Erythroblast (primary cell): ENCODE results near the gene FPR1.

ENCODE experiments used
- DNase-seq, 2 experiments: peaks; one replicate each; lab custom pipeline; 2025; lab: John Stamatoyannopoulos, UW
- GATA1 ChIP-seq: IDR thresholded peaks from 2 replicates; pipeline ENCODE4 v1.6.1; 2011; ENCODE audit warnings: low read depth, mild to moderate bottlenecking, control low read depth, low read length, moderate library complexity
- POLR2A ChIP-seq: IDR thresholded peaks from 2 replicates; pipeline ENCODE4 v1.6.1; 2011; ENCODE audit warnings: mild to moderate bottlenecking, low read length

Gene FPR1, protein sequence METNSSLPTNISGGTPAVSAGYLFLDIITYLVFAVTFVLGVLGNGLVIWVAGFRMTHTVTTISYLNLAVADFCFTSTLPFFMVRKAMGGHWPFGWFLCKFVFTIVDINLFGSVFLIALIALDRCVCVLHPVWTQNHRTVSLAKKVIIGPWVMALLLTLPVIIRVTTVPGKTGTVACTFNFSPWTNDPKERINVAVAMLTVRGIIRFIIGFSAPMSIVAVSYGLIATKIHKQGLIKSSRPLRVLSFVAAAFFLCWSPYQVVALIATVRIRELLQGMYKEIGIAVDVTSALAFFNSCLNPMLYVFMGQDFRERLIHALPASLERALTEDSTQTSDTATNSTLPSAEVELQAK

DNA sequence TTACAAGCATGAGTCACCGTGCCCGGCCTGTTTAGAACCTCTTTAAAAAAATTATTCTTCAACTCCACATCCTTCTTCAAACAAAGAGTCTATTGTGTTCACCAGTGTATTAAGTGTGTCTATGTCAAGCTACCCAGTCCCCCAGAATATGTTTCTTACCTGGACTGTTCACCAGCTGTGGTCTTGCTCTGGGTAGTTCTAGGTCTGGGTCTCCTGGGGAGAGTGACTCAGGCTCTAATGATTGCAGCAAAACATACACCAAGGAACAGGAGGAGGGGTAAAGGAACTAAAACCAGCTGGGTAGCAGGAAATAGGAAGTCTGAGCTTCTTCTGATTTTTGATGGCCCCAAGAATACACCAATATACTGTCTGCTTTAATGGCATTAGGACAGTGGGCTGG, at the start of gene FPR1:
FPR1 (minus strand) TSS at position 224 of the 400 bp plus-strand sequence. CDS start 4,884 bp downstream, outside the sequence.
- TF ChIP-seq GATA1 (no peak), POLR2A (no peak)
- DNase-seq = no peak

DNA sequence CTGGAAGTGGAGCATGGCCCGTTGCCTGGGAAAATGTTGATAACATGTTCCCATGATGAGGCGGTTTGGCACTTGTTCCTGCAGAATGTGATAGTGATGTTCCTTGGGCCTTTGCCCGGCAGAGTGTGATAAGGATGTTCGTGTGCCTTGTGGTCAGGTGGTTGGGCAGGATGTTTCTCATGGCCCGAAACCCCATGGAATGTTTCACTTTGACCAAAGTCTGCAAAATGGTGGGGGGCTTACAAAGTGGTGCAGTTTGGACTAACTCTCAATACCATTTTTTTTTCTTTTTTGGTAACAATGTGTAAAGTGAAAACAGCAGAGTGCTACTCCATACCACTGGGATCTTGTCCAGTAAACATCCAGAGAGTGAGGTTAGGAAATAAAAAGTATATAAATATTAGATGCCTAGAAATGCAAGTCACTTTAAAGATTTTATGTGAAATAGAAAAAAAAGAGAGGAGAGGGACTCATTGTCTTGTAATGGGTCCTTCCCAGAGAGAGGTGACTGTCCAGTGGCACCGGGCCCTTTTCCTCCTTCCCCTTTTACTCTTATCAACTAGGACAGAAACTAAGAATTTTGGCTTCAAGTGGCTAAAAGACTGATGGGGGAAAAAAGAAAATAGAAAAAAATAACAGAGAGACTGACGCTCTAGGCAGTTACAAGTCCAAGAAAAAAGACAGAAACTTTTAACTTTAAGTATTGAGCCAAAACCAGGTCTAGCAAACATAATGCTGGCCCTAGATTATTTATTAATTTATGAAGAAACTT, 49.0 kb upstream of the FPR1 start:
- TF ChIP-seq POLR2A (peak; percentile 37), GATA1 (no peak)
- peak; percentile 70 to 82 for DNase-seq

DNA sequence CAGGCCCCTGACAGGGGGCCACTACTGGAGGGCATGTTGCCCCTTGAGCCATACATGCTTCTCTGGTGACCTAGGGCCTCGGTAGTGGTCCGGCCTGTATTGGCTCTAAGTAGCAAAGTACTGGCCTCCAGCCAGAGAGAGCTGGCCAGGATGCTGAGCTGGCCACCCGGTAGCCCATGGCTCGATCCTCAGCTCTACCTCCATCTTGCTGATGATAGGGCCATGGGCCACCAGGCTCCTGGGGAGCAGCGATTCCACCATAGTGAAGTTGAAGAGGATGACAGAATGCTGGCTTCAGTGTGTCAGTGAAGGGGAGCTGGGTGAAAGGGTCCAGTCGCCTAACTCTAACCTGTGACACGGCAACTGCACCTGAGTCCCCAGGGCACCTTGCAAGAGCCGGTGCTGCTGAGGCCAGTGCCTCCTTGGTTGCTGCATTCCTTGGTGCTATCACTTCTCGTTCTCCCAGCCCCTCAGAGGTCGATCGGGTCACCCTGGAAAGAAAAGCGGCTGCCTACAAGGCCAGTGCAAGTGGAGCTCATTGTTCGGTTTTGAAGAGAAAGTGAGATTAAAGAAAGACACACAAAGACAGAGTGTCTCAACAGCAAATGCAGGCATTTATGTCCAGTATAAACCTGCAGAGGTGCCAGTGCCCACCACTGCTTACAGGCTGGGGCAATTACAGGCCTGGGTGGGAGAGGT, 48.2 kb upstream of the FPR1 start:
- no peak for DNase-seq
- TF ChIP-seq POLR2A (no peak), GATA1 (no peak)

DNA sequence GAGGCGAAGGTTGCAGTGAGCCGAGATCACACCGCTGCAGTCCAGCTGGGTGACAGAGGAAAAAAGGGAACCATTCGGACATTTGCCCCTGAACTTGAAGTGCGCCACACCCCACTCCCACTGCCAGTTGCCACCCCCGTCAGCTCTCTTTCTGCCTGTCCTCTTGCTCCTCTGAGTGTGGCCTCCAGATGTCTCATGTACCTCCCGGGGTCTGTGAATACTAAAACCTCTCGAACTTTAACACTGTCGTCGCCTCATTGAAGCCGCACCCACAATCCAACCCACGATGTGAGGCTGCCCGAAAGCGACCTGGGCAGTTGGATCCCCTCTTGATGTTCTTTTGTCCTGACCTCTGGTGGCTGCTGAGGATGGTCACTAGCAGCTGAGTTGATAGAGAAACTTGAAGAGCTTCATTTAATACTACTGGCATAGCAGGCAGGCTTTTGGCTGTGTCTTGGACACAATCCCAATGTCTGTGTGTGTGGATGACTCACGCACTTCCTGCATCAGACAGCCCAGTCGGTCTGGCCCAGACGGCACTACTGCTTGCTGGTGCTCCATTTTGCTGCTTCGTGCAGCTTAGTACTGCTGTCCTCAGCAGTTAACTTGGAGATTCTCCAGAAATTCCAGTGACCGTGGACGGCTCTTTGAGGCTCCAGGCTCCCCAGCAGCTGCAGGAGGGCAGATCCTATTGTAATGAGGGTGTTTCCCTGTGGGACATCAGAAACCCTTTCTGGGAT, 47.5 kb upstream of the FPR1 start:
- no peak for TF ChIP-seq GATA1
- TF ChIP-seq POLR2A = no peak
- peak in 1 of 2 experiments; percentile 36 for DNase-seq

DNA sequence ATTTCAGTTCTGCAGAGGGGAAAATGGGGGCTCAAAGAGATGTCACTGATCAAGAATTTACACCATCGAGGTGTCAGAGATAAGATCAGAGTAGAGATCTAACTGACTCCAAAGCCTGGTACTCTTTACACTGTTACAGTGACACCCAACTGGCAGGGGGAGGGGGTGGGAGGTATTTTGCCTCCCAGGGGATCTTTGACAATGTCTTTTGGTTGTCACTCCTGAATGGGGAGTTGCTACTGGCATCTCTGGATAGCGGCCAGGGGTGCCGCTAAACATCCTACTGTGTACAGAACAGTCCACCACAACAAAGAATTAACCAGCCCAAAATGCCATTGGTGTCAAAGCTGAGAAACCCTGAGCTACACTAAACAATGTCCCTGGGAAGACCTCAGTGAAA, 46.4 kb upstream of the FPR1 start:
- no peak for DNase-seq
- no peak for TF ChIP-seq POLR2A
- TF ChIP-seq GATA1 = no peak

DNA sequence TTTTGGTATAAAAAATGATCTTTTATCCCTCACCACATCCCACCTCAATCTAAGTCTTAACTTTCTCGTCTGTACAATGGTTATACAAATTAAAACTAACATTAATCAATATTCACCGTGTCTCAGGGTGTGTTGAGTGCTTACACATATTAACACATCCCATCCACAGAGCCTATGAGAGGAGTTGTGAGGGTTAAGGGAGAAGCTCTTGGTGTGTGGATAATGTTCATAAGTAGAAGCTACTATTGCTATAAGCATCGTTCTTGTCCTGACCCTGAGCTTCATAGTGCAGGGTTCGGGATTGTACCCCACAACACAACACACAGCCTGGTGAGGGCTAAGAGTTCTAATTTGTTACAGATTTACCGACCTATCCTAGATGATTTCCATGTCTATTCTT, 45.8 kb upstream of the FPR1 start:
- TF ChIP-seq GATA1 (no peak), POLR2A (no peak)

DNA sequence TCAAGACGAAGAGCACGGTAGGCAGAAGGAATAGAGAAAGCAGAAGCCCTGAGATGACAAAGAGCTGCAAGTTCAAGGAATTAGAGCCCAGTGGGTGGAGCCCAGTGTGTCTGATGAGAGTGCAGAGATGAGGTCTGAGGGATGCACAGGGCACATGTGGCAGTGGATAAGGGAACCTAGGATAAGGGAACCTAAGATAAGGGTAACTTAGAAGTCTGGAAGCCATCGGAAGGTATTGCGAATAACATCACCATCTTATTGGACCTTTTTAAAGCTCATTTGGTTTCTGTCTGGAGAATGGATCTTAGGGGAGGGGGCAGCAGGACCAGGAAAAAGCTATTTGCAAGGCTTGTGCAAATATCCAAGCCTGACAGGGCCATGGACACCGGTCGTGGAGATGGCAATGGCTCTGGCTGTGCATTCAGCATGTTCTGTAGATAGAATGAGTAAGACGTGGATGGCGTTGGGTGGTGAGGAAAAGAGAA, 44.6 kb upstream of the FPR1 start:
- TF ChIP-seq POLR2A (peak; percentile 73), GATA1 (no peak)
- DNase-seq = peak; percentile 63 to 72

More for the DNA sequence above, 45.8 kb upstream of the FPR1 start:
- no peak for DNase-seq

DNA sequence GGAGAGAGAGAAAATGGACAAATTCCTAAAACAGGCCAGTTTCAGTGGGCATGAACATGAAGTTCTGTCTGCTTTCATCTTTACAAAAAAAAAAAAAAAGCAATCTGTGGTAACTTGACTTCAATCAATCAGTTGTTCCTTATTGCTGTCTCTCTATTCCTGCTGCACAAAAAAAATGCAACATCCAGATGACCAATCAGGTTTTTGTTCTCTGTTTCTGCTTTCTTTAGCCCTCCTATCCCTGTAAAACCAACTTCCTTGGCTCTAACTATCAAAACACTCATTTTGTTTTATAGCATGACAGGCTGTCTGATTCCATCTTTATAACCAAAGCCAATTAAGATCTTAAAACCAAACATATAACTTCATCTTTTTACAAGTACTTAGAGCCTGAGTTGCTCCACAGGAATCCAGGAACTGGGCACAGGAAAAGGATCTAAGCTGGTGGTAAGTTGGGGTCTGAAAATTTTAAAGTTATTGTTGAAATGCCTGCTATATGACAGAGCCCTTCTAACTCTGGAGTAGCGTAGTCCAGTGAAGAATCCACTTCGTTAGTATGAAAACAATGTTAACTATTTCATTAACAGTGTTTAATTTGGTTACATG, 43.3 kb upstream of the FPR1 start, which contains the start of gene FPR3:
FPR3 (plus strand) TSS at position 273 of the 606 bp plus-strand sequence. CDS start 28,592 bp downstream, outside the sequence.
- DNase-seq = no peak
- TF ChIP-seq POLR2A (no peak), GATA1 (no peak)

DNA sequence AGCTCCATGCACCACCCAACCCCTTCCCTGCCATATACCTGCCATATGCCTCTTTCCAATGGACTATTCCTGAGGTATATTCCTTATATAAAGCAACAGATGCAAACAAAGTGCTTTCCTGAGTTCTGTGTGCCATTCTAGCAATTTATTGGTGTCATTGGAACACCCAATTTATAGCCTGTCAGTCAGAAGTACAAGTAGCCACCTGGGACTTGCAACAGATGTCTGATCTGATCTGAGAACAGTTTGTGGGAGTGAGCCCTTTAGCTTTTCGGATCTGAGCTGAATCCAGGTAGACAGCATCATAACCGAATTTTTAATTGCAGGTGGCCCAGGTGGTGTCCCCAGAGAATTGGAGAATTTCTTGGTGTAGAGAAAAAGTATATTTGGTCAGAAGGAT, 42.3 kb upstream of the FPR1 start:
- no peak for TF ChIP-seq GATA1
- TF ChIP-seq POLR2A = no peak
- no peak for DNase-seq

DNA sequence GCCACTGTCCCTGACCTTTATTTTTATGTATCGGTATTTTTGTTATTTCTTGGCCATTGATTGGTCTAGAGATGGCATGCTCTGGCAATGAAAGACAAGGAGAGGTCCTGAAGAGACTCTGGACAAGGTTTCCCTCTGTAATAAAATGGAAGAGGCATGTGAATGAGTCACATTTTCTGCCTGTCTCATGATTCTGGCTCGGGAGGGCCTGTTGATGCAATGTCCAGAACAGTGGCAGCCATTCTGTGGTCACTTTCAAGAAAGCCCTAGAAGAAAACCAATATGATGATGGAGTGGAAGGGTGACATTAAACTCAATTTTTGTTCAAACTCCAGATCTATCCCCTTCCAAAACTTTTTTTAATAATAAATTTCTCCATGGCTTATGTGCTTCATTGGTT, 41.3 kb upstream of the FPR1 start:
- TF ChIP-seq POLR2A = no peak
- TF ChIP-seq GATA1 = no peak
- no peak for DNase-seq

DNA sequence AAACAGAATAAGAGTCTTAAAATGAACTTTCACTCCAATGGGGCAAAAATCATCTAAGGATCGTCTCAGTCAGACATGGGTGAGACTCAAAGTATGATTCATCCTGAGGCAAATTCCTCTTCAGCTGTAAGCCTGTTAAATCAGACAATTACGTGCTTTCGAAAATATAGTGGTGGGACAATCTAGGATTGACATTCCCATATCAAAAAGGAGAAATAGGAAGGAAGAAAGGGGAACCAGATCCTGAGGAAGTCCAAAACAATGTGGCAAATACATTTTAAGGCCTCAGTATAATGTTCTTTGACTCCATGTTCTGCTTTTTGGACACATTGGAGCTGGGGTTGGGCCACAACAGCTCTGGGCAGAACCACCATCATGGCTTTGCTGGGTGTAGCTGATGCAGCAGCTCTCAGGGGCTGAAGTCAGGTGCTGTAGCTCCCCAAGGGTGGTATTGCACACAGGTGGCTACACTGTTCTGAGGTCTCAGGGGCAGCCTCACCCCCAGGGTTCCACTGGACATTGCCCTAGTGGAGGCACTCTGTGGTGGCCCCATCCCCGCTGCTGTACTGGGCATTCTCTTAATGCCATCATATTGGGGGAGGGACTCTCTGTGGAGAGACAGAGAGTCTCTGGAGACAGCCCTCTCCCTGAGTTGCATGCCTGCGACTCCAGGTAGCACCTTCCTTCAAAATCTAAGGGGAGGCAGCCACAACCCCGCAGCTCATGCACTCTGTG, 37.5 kb upstream of the FPR1 start:
- DNase-seq = no peak
- no peak for TF ChIP-seq GATA1
- TF ChIP-seq POLR2A = no peak

DNA sequence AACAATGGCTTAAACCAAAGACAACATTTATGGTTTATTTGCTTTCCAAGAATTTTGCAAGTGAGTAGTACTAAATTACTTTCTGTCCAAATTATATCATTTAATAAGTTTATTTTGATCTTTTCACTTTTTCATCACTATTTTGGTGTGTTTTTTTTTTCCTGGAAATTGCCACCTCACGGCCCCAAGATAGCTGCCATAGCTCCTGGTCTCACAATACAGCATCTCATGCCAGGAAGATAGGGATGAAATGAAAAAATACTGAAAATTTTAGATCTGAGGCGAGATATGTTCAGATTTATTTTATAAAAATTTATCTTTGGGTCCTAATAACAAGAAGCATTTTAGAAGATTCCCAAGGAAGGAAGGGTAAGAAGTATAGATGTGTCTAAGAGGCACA, 36.4 kb upstream of the FPR1 start:
- TF ChIP-seq POLR2A (no peak), GATA1 (no peak)

More for the DNA sequence above, 36.4 kb upstream of the FPR1 start:
- no peak for DNase-seq
